Esophagus squamous epithelium (tissue), 5 donors: ENCODE data around the gene CD209. TPM values are rescaled to one million over a fixed set of nuclear protein-coding genes. Genes with fewer than 3 reads are reported as not detected.

Experiments
- DNase-seq: peaks from one replicate; lab custom pipeline; 2025; lab: John Stamatoyannopoulos, UW
- H3K27ac ChIP-seq, 4 donors: fragments of 200-600 bp; sonication (generic); one replicate each; pipeline ENCODE4 v1.5.1; 2016 to 2019; ENCODE audit warnings: mild to moderate bottlenecking in 1 of 4
- H3K27me3 ChIP-seq, 4 donors: fragments of 200-600 bp; sonication (generic); 1 replicate in 3 of 4; 2 replicates in 1 of 4; pipeline versions ENCODE4 v1.5.1 to v1.6.0; 2017 to 2021; ENCODE audit warnings: antibody characterized with exemption in 1 of 4
- H3K36me3 ChIP-seq, 3 donors: fragments of 200-600 bp; sonication (generic); one replicate each; pipeline ENCODE4 v1.5.1; 2016 to 2019
- H3K4me1 ChIP-seq, 3 donors: fragments of 200-600 bp; sonication (generic); one replicate each; pipeline ENCODE4 v1.5.1; 2017 to 2019
- H3K4me3 ChIP-seq, 4 donors: fragments of 200-600 bp; sonication (generic); 1 replicate in 3 of 4; 2 replicates in 1 of 4; pipeline ENCODE4 v1.5.1; 2016 to 2019; ENCODE audit warnings: mild to moderate bottlenecking in 2 of 4, moderate library complexity in 1 of 4
- H3K9me3 ChIP-seq, 3 donors: fragments of 200-600 bp; sonication (generic); one replicate each; pipeline ENCODE4 v1.5.1; 2016 to 2019
- POLR2A ChIP-seq, 4 donors: fragments of 450-650 bp; IDR thresholded peaks; one replicate each; pipeline ENCODE4 v1.6.1; 2017; ENCODE audit warnings: antibody characterized with exemption in 4 of 4, mild to moderate bottlenecking in 4 of 4, moderate library complexity in 3 of 4
- WGBS, 2 donors: methylation state at CpG; one replicate each; pipeline ENCODE4 v1.1.5; 2018; 5-methylcytosine and 5-hydroxymethylcytosine counted together
- intact Hi-C: fragments of 100-400 bp; cut with DNase I; formaldehyde crosslinking; loops from one replicate; pipeline ENCODE4 v1.15.0; 2022
- total RNA-seq, 4 donors: library from RNA; depleted of rRNA; stranded (reverse); fragments of >200 nt; gene quantifications; one replicate each; pipeline ENCODE4 v1.1.0, GENCODE V29; 2016
- TF ChIP-seq, protein P1 (sequence below), 6 experiments: fragments of 450-650 bp in 4 of 6; fragments of 200-600 bp in 2 of 6; sonication (generic) in 2 of 6; IDR thresholded peaks; one replicate each; pipeline ENCODE4 v1.5.1; 2016 to 2019; ENCODE audit warnings: antibody characterized with exemption in 6 of 6, mild to moderate bottlenecking in 4 of 6, moderate library complexity in 4 of 6
- donor health status: DM: yes; HTN: yes; CAD: no.

CD209 gene
- total RNA-seq, 4 donors from 2014 or later, result 0.40 to 4.9 (median 4.0) TPM; not detected in 1

DNA sequence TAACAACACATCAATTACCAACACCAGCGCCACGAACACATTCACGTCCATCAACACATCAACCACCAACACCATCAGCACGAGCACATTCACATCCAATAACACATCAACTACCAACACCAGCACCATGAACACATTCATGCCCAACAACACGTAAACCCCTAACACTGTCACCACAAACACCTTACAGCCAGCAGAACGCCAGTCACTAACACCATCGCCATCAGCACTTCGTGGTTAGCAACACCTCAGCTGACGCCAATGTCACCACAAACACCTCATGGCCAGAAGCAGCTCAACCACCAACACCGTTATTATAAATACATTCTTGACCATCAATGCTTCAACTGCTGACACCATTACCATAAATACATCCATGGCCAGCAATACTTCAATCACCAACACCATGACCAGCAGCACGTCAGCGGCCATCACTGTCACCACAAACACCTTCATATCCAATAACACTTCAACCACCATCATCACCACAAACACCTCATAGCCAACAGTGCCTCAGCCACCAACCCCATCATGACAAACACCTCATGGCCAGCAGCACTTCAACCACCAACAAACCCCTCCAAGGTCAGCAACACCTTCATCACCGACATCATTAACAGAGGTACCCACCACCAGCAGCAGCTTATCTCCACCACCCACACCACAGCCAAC, 54.8 kb downstream of the CD209 start:
- WGBS, 2 donors, result 69 to 94% methylated on average over 13 of the region's 13 CpGs
- no peaks in the 10 kb centered on the region for H3K4me1 ChIP-seq
- H3K27me3 ChIP-seq, result peaks cover 0 to 43% (median 0%) of the 10 kb centered on the region in 4 donors
- TF ChIP-seq POLR2A (IDR thresholded peaks at IDR 0.05), result no peak
- TF ChIP-seq, protein P1, sequence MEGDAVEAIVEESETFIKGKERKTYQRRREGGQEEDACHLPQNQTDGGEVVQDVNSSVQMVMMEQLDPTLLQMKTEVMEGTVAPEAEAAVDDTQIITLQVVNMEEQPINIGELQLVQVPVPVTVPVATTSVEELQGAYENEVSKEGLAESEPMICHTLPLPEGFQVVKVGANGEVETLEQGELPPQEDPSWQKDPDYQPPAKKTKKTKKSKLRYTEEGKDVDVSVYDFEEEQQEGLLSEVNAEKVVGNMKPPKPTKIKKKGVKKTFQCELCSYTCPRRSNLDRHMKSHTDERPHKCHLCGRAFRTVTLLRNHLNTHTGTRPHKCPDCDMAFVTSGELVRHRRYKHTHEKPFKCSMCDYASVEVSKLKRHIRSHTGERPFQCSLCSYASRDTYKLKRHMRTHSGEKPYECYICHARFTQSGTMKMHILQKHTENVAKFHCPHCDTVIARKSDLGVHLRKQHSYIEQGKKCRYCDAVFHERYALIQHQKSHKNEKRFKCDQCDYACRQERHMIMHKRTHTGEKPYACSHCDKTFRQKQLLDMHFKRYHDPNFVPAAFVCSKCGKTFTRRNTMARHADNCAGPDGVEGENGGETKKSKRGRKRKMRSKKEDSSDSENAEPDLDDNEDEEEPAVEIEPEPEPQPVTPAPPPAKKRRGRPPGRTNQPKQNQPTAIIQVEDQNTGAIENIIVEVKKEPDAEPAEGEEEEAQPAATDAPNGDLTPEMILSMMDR (IDR thresholded peaks at IDR 0.05), result no peak
- no peak overlapping the region for H3K4me3 ChIP-seq
- no peaks in the 10 kb centered on the region for H3K36me3 ChIP-seq
- DNase-seq, result no peak
- no peak overlapping the region for H3K27ac ChIP-seq
- H3K9me3 ChIP-seq, result no peaks in the 10 kb centered on the region
- intact Hi-C loops, result no loop called here

DNA sequence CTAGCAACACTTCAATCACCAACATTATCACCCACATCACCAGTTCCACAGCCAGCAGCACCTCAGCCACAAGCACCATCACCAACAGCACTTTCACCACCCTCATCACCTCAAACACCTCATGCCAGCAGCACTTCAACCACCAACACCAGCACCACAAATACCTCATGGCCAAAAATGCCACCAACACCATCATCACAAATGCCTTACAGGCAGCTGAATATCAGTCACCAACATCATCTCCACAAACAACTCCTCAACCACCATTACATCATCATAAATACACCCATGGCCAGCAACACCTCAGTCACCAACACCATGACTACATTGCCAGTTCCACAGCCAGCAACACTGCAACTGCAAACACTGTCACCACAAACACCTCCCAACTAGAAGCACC, 55.8 kb downstream of the CD209 start:
- H3K27me3 ChIP-seq, result peaks cover 0 to 33% (median 0%) of the 10 kb centered on the region in 4 donors
- no peak for DNase-seq
- TF ChIP-seq POLR2A (IDR thresholded peaks at IDR 0.05), result no peak
- TF ChIP-seq, protein P1 (IDR thresholded peaks at IDR 0.05), result no peak

DNA sequence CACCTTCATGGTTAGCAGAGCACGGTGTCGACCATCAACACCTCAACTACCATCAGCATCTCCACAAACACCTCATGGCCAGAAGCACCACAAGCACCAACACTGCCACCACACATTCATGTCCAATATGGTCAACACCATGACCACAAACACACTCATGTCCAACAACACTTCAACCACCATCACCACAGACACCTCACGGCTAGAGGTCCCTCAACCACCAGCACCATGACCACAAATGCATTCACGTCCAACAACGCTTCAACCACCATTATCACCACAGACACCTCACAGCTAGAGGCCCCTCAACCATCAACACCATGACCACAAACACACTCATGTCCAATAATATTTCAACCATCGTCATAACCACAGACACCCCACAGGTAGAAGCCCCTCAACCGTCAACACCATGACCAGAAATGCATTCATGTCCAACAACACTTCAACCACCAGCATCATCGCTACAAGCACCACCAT, 56.5 kb downstream of the CD209 start:
- no peaks in the 10 kb centered on the region for H3K36me3 ChIP-seq
- 83 to 87% methylated on average over 8 of the region's 8 CpGs for WGBS, 2 donors
- H3K4me3 ChIP-seq, result no peak overlapping the region
- H3K27me3 ChIP-seq, result peaks cover 0 to 33% (median 0%) of the 10 kb centered on the region in 4 donors
- H3K27ac ChIP-seq, result no peak overlapping the region
- DNase-seq, result no peak
- H3K4me1 ChIP-seq, result no peaks in the 10 kb centered on the region
- no peak for TF ChIP-seq POLR2A (IDR thresholded peaks at IDR 0.05)
- TF ChIP-seq, protein P1 (IDR thresholded peaks at IDR 0.05), result no peak
- intact Hi-C loops, result no loop called here
- H3K9me3 ChIP-seq, result no peaks in the 10 kb centered on the region

More for the DNA sequence above, 55.8 kb downstream of the CD209 start:
- Histone ChIP-seq H3K4me1 (no peaks in the 10 kb centered on the region), H3K9me3 (no peaks in the 10 kb centered on the region), H3K4me3 (no peak overlapping the region), H3K36me3 (no peaks in the 10 kb centered on the region), H3K27ac (no peak overlapping the region)
- intact Hi-C loops, result no loop called here

Other genes starting within 250 kb of the CD209 start
- 10 to 100 TPM in 3 of 4 donors, 1 to 10 TPM in 1; 3.8 to 42.2 (median 19.5) TPM for gene ZNF358, start 231.4 kb downstream of the CD209 start, total RNA-seq
- 10 to 100 TPM in 1 of 4 donors, 1 to 10 TPM in 3; 5.7 to 13.9 (median 7.8) TPM for gene MCOLN1, start 224.9 kb downstream of the CD209 start, total RNA-seq
- gene PNPLA6, start 211.8 kb downstream of the CD209 start, total RNA-seq, result 10 to 100 TPM; 39.7 to 74.1 (median 50.1) TPM
- gene CAMSAP3, start 151.7 kb downstream of the CD209 start, total RNA-seq, result 10 to 100 TPM in 2 of 4 donors, 1 to 10 TPM in 2; 9.3 to 45.5 (median 14.1) TPM
- gene XAB2, start 118.0 kb downstream of the CD209 start, total RNA-seq, result 10 to 100 TPM; 20.3 to 34.1 (median 27.8) TPM
- gene PET100, start 117.7 kb downstream of the CD209 start, total RNA-seq, result 10 to 100 TPM; 22.9 to 43.1 (median 25.7) TPM
- under 1 TPM in 2 of 4 donors, not detected in 2; 0.53 to 0.57 TPM for gene PCP2, start 113.8 kb downstream of the CD209 start, total RNA-seq
- 10 to 100 TPM; 44.7 to 76.6 (median 55.2) TPM for gene STXBP2, start 110.4 kb downstream of the CD209 start, total RNA-seq
- 10 to 100 TPM in 1 of 4 donors, not detected in 3; 28.1 TPM for gene RETN, start 78.5 kb downstream of the CD209 start, total RNA-seq
- under 1 TPM in 2 of 4 donors, not detected in 2; 0.29 to 0.97 TPM for gene MCEMP1, start 70.4 kb downstream of the CD209 start, total RNA-seq
- gene TRAPPC5, start 66.7 kb downstream of the CD209 start, total RNA-seq, result 10 to 100 TPM; 52.3 to 91.5 (median 77.4) TPM
- gene FCER2, start 45.4 kb downstream of the CD209 start, total RNA-seq, result not detected
- 1 to 10 TPM in 2 of 4 donors, under 1 TPM in 1, not detected in 1; 0.18 to 3.2 (median 1.1) TPM for gene CLEC4G, start 15.4 kb downstream of the CD209 start, total RNA-seq
- gene CLEC4M, start 15.7 kb upstream of the CD209 start, total RNA-seq, result not detected
- gene EVI5L, start 82.7 kb upstream of the CD209 start, total RNA-seq, result 10 to 100 TPM in 3 of 4 donors, 1 to 10 TPM in 1; 8.3 to 15.5 (median 11.9) TPM
- gene PRR36, start 126.9 kb upstream of the CD209 start, total RNA-seq, result under 1 TPM in 2 of 4 donors, not detected in 2; 0.35 to 0.57 TPM
- gene LRRC8E, start 141.0 kb upstream of the CD209 start, total RNA-seq, result 10 to 100 TPM in 2 of 4 donors, 1 to 10 TPM in 2; 7.6 to 17.0 (median 9.5) TPM
- 10 to 100 TPM in 3 of 4 donors, 1 to 10 TPM in 1; 8.6 to 17.3 (median 13.8) TPM for gene MAP2K7, start 156.3 kb upstream of the CD209 start, total RNA-seq
- gene TGFBR3L, start 167.3 kb upstream of the CD209 start, total RNA-seq, result not detected
- 10 to 100 TPM in 1 of 4 donors, 1 to 10 TPM in 3; 6.2 to 10.9 (median 6.4) TPM for gene SNAPC2, start 172.8 kb upstream of the CD209 start, total RNA-seq
- 1 to 10 TPM in 1 of 4 donors, under 1 TPM in 2, not detected in 1; 0.35 to 2.7 (median 0.75) TPM for gene CTXN1, start 178.6 kb upstream of the CD209 start, total RNA-seq
- gene TIMM44, start 196.1 kb upstream of the CD209 start, total RNA-seq, result 10 to 100 TPM; 36.4 to 52.6 (median 45.5) TPM